HUDEP-2 (cell line): ENCODE measurements around the gene DCDC2.
"Not testable (repeated sequence)": the region's sequence is repeated elsewhere in the genome, so short reads cannot be mapped to it uniquely, and the experiment has no call there.

Source experiments
- DNase-seq, 76 experiments: peaks; one replicate each; lab custom pipeline; 2025; ENCODE audit not compliant: unreplicated experiment in 76 of 76; lab: John Stamatoyannopoulos, UW

The DCDC2 gene

GRCh38 chr6:24273096-24273870 lies 84.6 kb downstream of the DCDC2 start:
- no peak for DNase-seq

- no peak for DNase-seq
These were observed 85.3 kb downstream of the DCDC2 start for GRCh38 chr6:24272553-24272952.

- no peak for DNase-seq
These were observed 85.7 kb downstream of the DCDC2 start for GRCh38 chr6:24272148-24272547.

GRCh38 chr6:24270011-24270410 lies 87.8 kb downstream of the DCDC2 start:
- DNase-seq, result no peak

GRCh38 chr6:24258214-24258613 lies 99.6 kb downstream of the DCDC2 start:
- DNase-seq, result not testable (repeated sequence)

- DNase-seq, result no peak
These were observed 100.6 kb downstream of the DCDC2 start for GRCh38 chr6:24257282-24257681.

- no peak for DNase-seq
These were observed 102.2 kb downstream of the DCDC2 start for GRCh38 chr6:24255676-24256075.

- no peak for DNase-seq
These were observed 104.5 kb downstream of the DCDC2 start for GRCh38 chr6:24253360-24253759.

- no peak for DNase-seq
These were observed 105.6 kb downstream of the DCDC2 start for GRCh38 chr6:24252280-24252679.

- no peak for DNase-seq
These were observed 106.5 kb downstream of the DCDC2 start for GRCh38 chr6:24251339-24251738.

- no peak for DNase-seq
These were observed 107.9 kb downstream of the DCDC2 start for GRCh38 chr6:24249926-24250325.

- DNase-seq, result no peak
These were observed 112.6 kb downstream of the DCDC2 start for GRCh38 chr6:24245275-24245674.

- no peak for DNase-seq
These were observed 114.9 kb downstream of the DCDC2 start for GRCh38 chr6:24242924-24243323.

GRCh38 chr6:24241779-24242178 lies 116.1 kb downstream of the DCDC2 start:
- not testable (repeated sequence) for DNase-seq

- DNase-seq, result no peak
These were observed 116.9 kb downstream of the DCDC2 start for GRCh38 chr6:24240943-24241342.

- DNase-seq, result no peak
These were observed 117.4 kb downstream of the DCDC2 start for GRCh38 chr6:24240380-24240928.

- DNase-seq, result no peak
These were observed 119.2 kb downstream of the DCDC2 start for GRCh38 chr6:24238700-24239099.

GRCh38 chr6:24236779-24237178 lies 121.1 kb downstream of the DCDC2 start:
- not testable (repeated sequence) for DNase-seq

- DNase-seq, result no peak
These were observed 123.9 kb downstream of the DCDC2 start for GRCh38 chr6:24233813-24234442.

GRCh38 chr6:24231438-24231977 lies 126.4 kb downstream of the DCDC2 start:
- no peak for DNase-seq

- no peak for DNase-seq
These were observed 128.0 kb downstream of the DCDC2 start for GRCh38 chr6:24229696-24230405.
